GM10847 (cell line): ENCODE measurements around the gene NDUFA7.

Source experiments
- POLR2A ChIP-seq: IDR thresholded peaks from 2 replicates; pipeline ENCODE4 v1.6.1; 2011; ENCODE audit not compliant: insufficient read length; ENCODE audit errors: extremely low read depth

NDUFA7 gene

DNA sequence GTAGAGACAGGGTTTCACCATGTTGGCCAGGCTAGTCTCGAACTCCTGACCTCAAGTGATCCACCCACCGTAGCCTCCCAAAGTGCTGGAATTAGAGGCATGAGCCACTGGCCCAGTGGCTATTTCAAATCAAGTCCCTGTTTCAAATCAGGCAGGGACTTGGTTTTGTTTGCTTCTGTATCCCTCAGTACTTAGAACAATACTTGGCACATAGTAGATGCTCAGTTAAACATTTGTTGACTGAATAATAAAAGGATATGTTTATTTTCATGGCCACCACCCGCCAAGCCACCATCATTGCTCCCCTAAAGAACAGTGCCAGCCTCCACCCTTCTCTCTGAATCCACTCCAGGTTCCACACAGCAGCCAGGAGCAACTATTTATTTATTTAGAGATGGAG lies 4.3 kb upstream of the NDUFA7 start:
- TF ChIP-seq POLR2A: no peak

DNA sequence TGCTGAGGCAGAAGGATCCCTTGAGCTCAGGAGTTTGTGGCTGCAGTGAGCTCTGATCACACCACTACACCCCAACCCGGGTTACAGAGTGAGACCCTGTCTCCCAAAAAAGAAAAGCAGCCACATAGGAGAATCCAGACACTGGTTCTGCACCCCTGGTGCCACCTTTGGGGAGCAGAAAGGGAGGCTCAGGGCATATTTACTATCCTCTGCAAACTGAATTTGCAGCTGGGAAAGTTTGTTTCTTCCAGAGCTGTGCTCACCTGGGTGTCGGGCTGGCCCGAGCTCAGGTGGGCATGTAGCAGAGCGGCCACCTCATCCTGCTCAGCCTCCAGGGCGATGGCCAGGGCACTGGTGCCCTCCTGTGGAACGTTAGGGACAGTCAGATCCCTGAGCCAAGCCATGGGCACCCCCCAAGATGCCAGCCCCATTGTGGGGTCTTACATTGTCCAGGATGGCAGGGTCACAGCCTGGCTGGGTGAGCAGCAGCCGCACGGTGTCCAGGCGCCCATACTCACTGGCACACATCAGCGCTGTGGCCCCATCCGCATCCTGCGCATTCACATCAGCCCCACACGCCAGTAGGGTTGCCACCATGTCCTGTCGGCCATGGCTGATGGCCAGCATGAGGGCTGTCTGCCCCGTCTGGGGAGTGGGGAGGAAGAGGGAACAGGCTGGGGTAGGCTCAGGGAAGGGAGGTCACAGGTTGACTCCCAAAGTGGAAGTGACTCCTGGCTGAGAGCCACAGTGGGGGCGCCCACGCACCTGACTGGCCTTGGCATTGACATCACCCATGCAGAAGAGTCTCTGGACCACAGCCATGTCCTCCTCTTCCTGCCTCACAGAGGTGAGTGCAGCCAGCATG lies 3.2 kb upstream of the NDUFA7 start:
- peak; percentile 29 for TF ChIP-seq POLR2A

DNA sequence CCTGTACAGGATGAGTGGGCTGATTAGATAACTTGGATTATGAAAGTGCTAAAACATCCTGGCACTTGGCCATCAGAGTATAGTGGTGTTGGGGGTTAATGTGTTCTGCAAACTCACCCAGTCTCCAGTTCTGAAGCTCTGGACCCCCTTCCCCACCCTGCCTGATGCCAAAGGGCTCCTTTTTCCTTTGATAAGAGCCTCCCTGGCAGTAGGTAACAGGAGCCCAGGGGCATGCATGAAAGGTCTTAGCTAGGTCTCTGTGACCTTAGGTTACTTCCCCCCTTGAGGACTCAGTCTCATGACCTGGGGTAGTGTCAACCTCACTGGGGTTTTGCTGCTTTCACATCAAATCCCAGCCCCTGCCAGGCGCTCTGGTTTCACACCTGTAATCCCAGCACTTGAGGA lies 2.6 kb upstream of the NDUFA7 start:
- TF ChIP-seq POLR2A: no peak

DNA sequence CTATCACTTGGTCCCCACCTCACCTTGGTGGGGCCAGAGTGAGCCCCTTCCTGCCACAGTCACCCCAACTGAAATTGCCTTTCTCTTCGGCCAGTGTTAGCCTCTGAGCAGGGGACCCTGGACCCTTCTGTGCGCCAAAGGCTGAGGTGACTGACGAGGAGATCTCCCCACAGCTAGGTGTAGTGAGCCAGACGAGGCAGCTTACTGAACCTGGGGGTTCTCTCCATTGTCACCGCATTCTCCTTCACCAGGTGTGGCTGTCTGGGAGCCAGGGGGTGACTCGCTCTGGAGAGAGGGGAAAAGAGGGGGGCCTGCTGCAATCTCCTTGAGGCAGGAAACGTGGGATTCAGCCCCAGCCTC lies 1.4 kb upstream of the NDUFA7 start:
- no peak for TF ChIP-seq POLR2A

DNA sequence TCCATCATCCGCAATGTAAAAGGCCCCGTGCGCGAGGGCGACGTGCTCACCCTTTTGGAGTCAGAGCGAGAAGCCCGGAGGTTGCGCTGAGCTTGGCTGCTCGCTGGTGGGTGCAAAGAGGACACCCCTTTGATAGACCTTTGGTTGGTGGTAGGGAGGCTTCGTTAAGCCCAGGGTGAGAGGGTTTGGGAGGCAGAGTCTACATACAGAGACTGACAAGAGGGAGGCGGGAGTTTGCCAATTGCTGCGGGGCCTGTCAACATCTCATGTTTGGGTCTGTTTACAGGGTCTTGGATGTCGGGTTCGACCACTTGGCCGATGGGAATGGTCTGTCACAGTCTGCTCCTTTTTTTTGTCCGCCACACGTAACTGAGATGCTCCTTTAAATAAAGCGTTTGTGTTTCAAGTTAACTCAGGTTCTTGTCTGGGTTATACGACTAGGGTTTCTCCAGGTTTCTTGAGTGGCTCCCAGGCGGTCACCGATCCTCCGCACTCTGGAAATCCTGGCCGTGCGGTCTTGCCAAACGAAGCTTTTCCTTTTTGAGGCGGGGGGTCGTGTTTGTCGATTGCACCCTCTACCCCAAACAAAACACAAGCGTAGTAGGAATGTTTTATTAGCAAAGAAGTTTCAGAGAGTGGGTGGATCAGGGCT lies 937 bp upstream of the NDUFA7 start:
- no peak for TF ChIP-seq POLR2A

DNA sequence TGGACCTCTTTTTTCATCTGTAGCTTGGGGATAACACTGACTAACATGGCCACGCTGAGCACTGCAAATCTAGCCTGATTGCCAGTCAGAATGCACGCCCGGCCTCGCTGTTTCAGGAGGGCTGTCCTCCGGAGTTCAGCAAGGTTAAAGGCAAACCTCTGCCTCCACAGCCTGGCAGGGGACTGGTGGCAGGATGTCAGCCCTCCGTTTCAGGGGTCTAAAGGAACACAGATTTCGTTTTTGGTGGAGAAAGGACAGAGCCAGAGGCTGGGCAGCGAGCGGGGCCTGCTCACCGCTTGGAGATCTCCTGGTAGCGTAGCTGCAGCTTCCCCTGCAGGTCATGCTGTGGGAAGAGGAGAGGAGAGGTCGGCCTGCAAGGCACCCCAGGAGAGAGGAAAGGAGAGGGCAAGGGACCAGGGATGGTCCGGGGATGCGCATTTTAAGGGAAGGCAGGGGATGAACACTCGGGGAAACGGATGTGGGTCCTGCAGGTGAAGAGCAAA lies 560 bp downstream of the NDUFA7 start:
- TF ChIP-seq POLR2A: no peak

DNA sequence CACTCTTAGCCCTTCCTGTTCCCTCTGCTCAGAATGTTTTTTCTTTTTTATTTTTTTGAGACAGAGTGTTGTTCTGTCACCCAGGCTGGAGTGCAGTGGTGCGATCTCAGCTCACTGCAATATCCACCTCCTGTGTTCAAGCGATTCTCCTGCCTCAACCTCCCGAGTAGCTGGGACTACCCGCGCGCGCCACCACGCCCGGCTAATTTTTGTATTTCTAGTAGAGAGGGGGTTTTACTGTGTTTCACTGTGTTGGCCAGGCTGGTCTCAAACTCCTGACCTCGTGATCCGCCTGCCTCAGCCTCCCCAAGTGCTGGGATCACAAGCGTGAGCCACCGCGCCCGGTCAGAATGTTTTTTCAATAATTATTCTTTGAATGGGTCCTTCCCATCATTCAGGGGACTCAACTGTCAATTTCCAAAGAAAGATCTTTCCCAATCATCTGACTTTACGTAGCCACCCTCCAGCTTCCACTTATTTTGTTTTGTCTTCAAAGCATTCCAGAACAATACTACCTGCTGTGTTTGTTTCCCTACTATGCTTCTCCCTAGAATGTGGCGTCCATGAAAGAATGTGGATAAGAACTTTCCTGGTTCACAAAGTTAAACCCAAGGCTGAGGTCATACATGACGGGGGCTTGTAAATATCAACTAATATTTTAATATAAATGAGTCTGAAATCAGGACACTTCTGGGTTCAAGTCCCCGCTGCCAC lies 1.2 kb downstream of the NDUFA7 start:
- TF ChIP-seq POLR2A: no peak

DNA sequence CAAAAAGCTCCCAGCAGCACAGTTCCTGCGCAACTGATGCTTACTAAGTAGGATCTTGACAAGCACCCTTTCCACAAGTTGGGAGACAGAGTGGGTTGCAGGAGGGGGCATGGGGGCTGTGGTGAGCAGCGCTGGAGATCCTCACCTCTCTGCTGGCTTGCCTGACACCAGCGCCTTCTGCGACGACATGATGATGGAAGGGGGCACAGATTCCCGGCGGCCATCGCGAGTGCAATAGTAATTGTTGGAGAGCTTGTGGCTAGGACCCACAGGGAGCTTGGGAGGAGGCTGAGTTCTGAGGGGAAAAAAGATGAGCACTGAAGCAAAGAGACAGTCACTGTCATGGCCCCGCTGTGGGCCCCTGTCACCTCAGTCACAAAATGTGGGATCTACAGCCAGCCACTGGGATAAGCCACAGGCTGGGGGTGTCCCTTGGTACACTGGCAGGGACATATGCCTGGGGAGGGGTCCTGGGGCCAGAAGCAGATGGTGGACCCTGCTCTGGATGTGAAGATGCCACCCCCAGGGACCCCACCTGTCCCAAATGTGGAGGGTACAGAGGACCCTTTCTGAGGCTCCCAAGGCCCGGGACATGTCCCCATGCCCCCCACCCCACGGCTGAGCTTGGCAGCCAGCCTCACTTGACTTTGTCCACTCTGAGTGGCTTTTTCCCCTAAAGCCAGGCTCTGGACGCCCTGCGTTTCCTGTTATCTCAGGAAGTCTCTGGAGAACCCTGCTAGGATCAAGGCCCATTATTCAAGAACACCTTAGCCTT lies 4.6 kb downstream of the NDUFA7 start:
- no peak for TF ChIP-seq POLR2A

DNA sequence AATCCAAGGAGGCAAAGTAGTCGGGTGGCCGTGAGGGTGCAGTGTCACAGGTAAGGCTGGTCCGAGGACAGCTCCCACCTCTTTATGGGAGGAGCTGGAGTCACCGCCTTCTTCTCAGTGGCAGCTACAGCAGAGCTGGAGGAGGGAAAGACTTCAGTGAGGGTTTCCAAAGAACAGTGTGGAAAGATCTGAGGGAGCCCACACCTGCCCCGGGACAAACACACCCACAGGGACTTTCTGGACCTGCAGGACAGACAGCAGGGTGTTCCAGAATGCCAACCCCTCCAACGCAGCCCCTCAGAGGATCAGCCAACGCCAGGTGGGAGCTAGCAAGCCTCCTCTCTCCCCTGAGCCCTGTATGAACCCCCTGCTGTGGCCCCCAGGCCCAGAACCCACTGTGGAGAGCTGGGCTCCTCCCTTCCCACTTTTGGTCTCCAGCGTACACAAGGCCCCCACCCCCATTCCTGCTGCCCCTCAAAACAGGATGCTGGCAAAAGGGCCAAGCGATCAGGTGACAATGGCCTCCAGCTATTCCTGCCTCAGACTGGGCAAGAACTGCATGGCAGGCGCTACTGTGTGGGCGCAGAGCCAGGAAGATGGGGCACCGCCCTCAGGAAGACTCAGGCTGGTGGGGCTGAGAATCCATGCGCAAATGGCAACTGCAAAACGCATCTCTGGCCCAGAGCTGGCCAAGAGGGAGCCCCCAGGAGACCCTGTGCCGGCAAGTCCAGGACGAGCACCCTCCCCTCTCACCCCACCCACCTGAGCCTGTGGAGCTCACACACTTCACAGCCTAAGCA lies 9.5 kb downstream of the NDUFA7 start:
- no peak for TF ChIP-seq POLR2A

DNA sequence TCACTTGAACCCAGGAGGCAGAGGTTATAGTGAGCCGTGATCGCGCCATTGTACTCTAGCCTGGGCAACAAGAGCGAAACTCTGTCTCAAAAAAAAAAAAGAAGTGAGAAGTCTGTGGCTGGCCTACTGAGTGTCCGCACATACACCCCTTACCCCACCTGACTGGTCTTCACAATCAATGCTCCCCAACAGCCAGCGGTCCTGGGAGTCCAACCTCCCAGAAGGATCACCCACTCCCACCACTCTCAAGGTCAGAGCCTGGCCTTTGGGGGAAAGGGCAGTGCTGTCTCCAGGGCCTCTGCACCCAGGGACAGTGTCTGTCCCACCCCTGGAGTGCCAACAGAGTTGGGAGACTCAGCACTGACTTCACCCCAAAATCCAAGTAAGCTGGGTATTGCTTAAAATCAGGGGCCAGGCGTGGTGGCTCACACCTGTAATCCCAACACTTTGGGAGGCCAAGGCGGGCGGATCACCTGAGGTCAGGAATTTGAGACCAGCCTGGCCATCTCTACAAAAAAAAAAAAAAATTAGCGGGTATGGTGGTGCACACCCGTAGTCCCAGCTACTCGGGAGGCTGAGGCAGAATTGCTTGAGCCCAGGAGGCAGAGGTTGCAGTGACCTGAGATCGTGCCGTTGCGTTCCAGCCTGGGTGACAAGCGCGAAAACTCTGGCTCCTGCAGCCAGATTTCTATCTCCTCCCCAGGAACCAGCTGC lies 10.7 kb downstream of the NDUFA7 start:
- no peak for TF ChIP-seq POLR2A

DNA sequence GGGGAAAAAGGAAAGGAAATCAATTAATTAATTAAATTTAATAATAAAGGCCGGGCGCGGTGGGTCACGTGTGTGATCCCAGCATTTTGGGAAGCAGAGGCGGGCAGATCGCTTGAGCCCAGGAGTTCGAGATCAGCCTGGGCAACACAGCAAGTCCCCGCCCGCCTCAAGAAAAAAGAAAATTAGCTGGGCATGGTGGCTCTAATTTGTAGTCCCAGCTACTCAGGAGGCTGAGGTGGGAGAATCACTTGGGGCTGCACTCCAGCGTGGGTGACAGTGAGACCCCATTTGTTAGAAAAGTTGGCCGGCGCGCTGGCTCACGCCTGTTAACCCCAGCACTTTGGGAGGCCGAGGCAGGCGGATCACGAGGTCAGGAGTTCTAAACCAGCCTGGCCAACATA lies 12.3 kb downstream of the NDUFA7 start:
- no peak for TF ChIP-seq POLR2A

DNA sequence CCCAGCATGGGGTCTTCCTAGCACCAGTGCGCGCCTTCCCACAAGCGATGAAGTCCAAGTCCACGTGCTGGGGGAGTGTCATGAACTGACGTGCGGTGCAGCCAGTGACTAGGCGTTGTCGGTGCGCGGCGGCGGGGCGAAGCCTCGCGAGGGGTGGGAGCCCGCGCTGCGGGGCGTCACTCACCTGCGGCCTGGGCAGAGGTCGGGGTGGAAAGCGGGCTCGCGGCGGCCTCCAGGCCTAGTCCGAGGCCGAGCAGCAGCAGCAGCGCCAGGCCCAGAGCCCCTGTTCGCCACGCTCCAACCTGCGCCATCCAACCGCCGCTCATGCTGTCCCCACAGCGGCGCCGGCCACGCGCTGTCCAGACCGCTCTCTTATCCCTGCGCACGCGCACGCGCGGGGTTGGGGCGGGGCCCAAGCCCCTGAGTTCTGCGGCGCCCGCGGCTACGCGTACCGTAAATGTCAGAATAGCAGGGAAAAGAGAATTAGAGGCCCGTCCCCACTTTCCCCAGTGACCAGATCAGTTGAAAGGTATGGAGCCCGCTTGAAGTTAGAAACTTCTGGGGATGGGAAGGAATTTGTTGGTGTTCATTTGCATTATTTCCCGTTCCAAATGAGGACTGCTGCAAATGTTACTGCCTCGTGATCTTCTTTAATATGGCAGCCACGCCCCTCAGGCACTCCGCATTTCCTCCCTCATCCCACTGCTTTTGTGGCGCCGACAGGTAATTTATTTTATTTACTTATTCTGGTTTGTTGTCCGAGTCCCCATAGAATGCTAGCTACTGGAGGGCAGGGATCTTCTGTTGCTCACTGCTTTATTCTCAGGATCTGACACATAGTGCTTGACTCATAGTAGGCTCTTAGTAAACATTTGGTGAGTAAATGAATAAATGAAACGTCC lies 13.0 kb downstream of the NDUFA7 start, which contains the start of gene CD320:
CD320 (minus strand) TSS at position 394 of the 902 bp plus-strand sequence; CDS start at position 326, 68 bp downstream.
- TF ChIP-seq POLR2A: peak; percentile 68
